SU-DHL-6 (cell line): ENCODE results near the gene PRICKLE2.

ENCODE experiments used
- H2AFZ ChIP-seq: fragments of 200-600 bp; sonication (generic); 2 replicates; pipeline ENCODE4 v1.6.1; 2014; ENCODE audit warnings: low read depth, mild to moderate bottlenecking, moderate library complexity, mixed read lengths, antibody characterized with exemption, low read length; ENCODE audit not compliant: severe bottlenecking
- H3F3A ChIP-seq: fragments of 200-600 bp; shearing (Covaris generic); 2 replicates; pipeline ENCODE4 v1.6.0; 2016; ENCODE audit warnings: antibody characterized with exemption, mild to moderate bottlenecking; ENCODE audit not compliant: insufficient read depth
- H3K27ac ChIP-seq: fragments of 200-600 bp; sonication (generic); 2 replicates; pipeline ENCODE4 v1.5.1; 2016; ENCODE audit warnings: low read depth, mild to moderate bottlenecking, low read length, moderate library complexity, mixed read lengths
- H3K27me3 ChIP-seq: fragments of 200-600 bp; sonication (generic), shearing (Covaris generic); 2 replicates; pipeline ENCODE4 v1.6.0; 2014; ENCODE audit warnings: mild to moderate bottlenecking, low read length
- H3K36me3 ChIP-seq: fragments of 200-600 bp; sonication (generic); 2 replicates; pipeline ENCODE4 v1.6.1; 2014; ENCODE audit warnings: mild to moderate bottlenecking, low read length, mixed read lengths
- H3K4me2 ChIP-seq: fragments of 300-600, 200-600 bp; shearing (Covaris generic), sonication (generic); 2 replicates; pipeline ENCODE4 v1.6.0; 2014; ENCODE audit warnings: low read length, low read depth, mild to moderate bottlenecking; ENCODE audit not compliant: poor library complexity, severe bottlenecking
- H3K4me3 ChIP-seq: fragments of 200-600 bp; sonication (generic); 2 replicates; pipeline ENCODE4 v1.5.1; 2014; ENCODE audit warnings: antibody characterized with exemption, low read length, mild to moderate bottlenecking, mixed read lengths; ENCODE audit not compliant: insufficient read depth, poor library complexity, severe bottlenecking
- H3K79me2 ChIP-seq: fragments of 200-600 bp; sonication (generic); 2 replicates; pipeline ENCODE4 v1.6.1; 2014; ENCODE audit warnings: mild to moderate bottlenecking, low read length, moderate library complexity; ENCODE audit not compliant: insufficient read depth
- H3K9ac ChIP-seq: fragments of 200-600 bp; sonication (generic); 2 replicates; pipeline ENCODE4 v1.7.0; 2014; ENCODE audit warnings: mild to moderate bottlenecking, low read length
- H3K9me2 ChIP-seq: fragments of 200-600 bp; sonication (generic); replicated peaks from 2 replicates; pipeline ENCODE4 v1.6.1; 2014; ENCODE audit warnings: low read length; ENCODE audit not compliant: insufficient read depth
- H3K9me3 ChIP-seq: fragments of 200-600 bp; sonication (generic); 2 replicates; pipeline ENCODE4 v1.6.1; 2014; ENCODE audit warnings: low read length, mixed read lengths; ENCODE audit not compliant: insufficient read depth
- H4K20me1 ChIP-seq: fragments of 200-600 bp; sonication (generic); 2 replicates; pipeline ENCODE4 v1.6.1; 2014; ENCODE audit warnings: low read depth, mild to moderate bottlenecking, antibody characterized with exemption, low read length, moderate library complexity, mixed read lengths
- CTCF ChIP-seq: fragments of 200-600 bp; sonication (generic); IDR thresholded peaks from one replicate; pipeline ENCODE4 v1.5.1; 2017; ENCODE audit warnings: antibody characterized with exemption, mild to moderate bottlenecking, low read length, moderate library complexity; ENCODE audit not compliant: insufficient read depth, poor library complexity, severe bottlenecking
- EZH2phosphoT487 ChIP-seq: fragments of 200-600 bp; sonication (generic), shearing (Covaris generic); conservative IDR thresholded peaks from 2 replicates; pipeline ENCODE4 v1.6.1; 2018; ENCODE audit warnings: mild to moderate bottlenecking, antibody characterized with exemption, low read length, moderate library complexity, mixed read lengths

PRICKLE2 gene

GRCh38 chr3:64262574-64263114, 37.4 kb upstream of the PRICKLE2 start:
- Histone ChIP-seq H3K4me3 (no peak overlapping the region), H4K20me1 (no peaks in the 10 kb centered on the region), H3K27ac (no peak overlapping the region), H3K36me3 (no peaks in the 10 kb centered on the region), H3K79me2 (no peaks in the 10 kb centered on the region), H3K27me3 (no peaks in the 10 kb centered on the region), H3K4me2 (no peak overlapping the region), H3K9me2 (no peaks in the 10 kb centered on the region), H2AFZ (no peak overlapping the region), H3K9ac (no peak overlapping the region), H3F3A (no peaks in the 10 kb centered on the region), H3K9me3 (no peaks in the 10 kb centered on the region)
- TF ChIP-seq EZH2phosphoT487 = no peak
- no peak for TF ChIP-seq CTCF

DNA sequence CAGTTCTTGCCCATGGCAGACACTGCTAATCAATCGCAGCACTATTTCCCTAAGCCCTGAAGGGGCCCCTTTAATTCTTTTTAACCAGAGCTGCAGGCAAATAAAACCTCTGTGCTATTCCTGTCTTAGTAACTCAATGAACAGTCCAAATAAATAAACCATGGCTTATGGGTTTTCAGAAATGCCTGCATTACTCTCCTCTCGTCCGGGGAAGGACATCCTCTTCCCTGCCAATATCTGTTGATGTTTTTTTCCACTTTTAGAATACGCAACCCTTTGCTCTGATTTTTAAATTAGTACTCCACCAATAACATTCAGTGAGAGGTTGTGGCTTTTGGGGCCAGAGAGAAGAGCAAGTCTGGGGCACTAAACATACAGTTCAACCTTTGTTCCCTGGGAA, 35.2 kb upstream of the PRICKLE2 start:
- Histone ChIP-seq H3K9ac (no peak overlapping the region), H3K4me3 (no peak overlapping the region), H3F3A (no peaks in the 10 kb centered on the region), H3K79me2 (no peaks in the 10 kb centered on the region), H3K9me2 (no peaks in the 10 kb centered on the region), H4K20me1 (no peaks in the 10 kb centered on the region), H3K4me2 (no peak overlapping the region), H3K27me3 (no peaks in the 10 kb centered on the region), H3K27ac (no peak overlapping the region), H3K36me3 (no peaks in the 10 kb centered on the region), H3K9me3 (no peaks in the 10 kb centered on the region), H2AFZ (no peak overlapping the region)
- TF ChIP-seq EZH2phosphoT487 = no peak
- no peak for TF ChIP-seq CTCF

DNA sequence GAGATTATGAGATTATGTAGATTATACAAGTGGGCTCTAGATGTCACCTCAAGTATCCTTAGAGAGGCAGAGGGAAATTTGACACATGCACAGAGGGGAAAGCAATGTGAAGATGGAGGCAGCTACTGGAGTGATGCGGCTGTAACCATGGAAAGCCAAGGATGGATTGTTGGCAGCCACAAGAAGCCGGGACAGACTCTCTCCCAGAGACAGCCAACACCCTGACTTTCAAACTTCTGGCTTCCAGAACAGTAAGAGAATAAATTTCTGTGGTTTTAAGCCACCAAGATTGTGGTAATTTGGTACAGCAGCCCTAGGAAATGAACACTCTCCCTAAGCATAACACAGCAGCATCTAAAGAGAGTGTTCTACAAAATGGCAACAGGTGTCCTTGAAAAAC, 34.4 kb upstream of the PRICKLE2 start:
- Histone ChIP-seq H3K9ac (no peak overlapping the region), H3K27me3 (no peaks in the 10 kb centered on the region), H2AFZ (no peak overlapping the region), H3K4me2 (no peak overlapping the region), H3K27ac (no peak overlapping the region), H3K79me2 (no peaks in the 10 kb centered on the region), H3F3A (no peaks in the 10 kb centered on the region), H3K36me3 (no peaks in the 10 kb centered on the region), H3K9me3 (no peaks in the 10 kb centered on the region), H3K4me3 (no peak overlapping the region), H4K20me1 (no peaks in the 10 kb centered on the region), H3K9me2 (no peaks in the 10 kb centered on the region)
- TF ChIP-seq CTCF = no peak
- no peak for TF ChIP-seq EZH2phosphoT487
